ENCODE measurements around the gene PLCL2. TPM values are rescaled to one million over a fixed set of nuclear protein-coding genes. Genes with fewer than 3 reads are reported as not detected.

The PLCL2 gene
- total RNA-seq, 1 experiment from 2014 or later = 1.6 TPM

GRCh38 chr3:16877911-16878310 is 6.8 kb upstream of the PLCL2 start:
- Histone ChIP-seq H3K36me3 (no peaks in the 10 kb centered on the region), H3K27me3 (no peaks in the 10 kb centered on the region), H3K27ac (no peak overlapping the region), H3K4me1 (no peaks in the 10 kb centered on the region), H3K9me3 (replicated peaks) (no peaks in the 10 kb centered on the region), H3K4me3 (no peak overlapping the region)
- DNase-seq = no peak

GRCh38 chr3:16881896-16882630 is 2.7 kb upstream of the PLCL2 start:
- Histone ChIP-seq H3K27ac (no peak overlapping the region), H3K27me3 (no peaks in the 10 kb centered on the region), H3K4me3 (no peak overlapping the region), H3K4me1 (no peaks in the 10 kb centered on the region), H3K36me3 (no peaks in the 10 kb centered on the region), H3K9me3 (replicated peaks) (no peaks in the 10 kb centered on the region)
- no peak for DNase-seq

- DNase-seq = no peak
- H3K4me1 ChIP-seq = no peaks in the 10 kb centered on the region
- no peaks in the 10 kb centered on the region for H3K36me3 ChIP-seq
- no peaks in the 10 kb centered on the region for H3K9me3 ChIP-seq (replicated peaks)
- H3K27ac ChIP-seq = no peak overlapping the region
- no peak overlapping the region for H3K4me3 ChIP-seq
- H3K27me3 ChIP-seq = no peaks in the 10 kb centered on the region
Measured at GRCh38 chr3:16883057-16883722, 1.6 kb upstream of the PLCL2 start.

- no peak for DNase-seq
- Histone ChIP-seq H3K27me3 (no peaks in the 10 kb centered on the region), H3K4me1 (no peaks in the 10 kb centered on the region), H3K27ac (no peak overlapping the region), H3K36me3 (no peaks in the 10 kb centered on the region), H3K4me3 (no peak overlapping the region), H3K9me3 (replicated peaks) (no peaks in the 10 kb centered on the region)
Measured at GRCh38 chr3:16883723-16884083, 1.1 kb upstream of the PLCL2 start.

GRCh38 chr3:16884084-16884747 is 539 bp upstream of the PLCL2 start:
- no peaks in the 10 kb centered on the region for H3K27me3 ChIP-seq
- no peak overlapping the region for H3K27ac ChIP-seq
- DNase-seq = no peak
- H3K36me3 ChIP-seq = no peaks in the 10 kb centered on the region
- no peaks in the 10 kb centered on the region for H3K9me3 ChIP-seq (replicated peaks)
- no peaks in the 10 kb centered on the region for H3K4me1 ChIP-seq
- H3K4me3 ChIP-seq = peak overlapping the region; percentile 75

GRCh38 chr3:16885593-16886302 is 993 bp downstream of the PLCL2 start:
- H3K27me3 ChIP-seq = no peaks in the 10 kb centered on the region
- no peaks in the 10 kb centered on the region for H3K9me3 ChIP-seq (replicated peaks)
- no peaks in the 10 kb centered on the region for H3K36me3 ChIP-seq
- no peak for DNase-seq
- H3K4me1 ChIP-seq = no peaks in the 10 kb centered on the region
- H3K27ac ChIP-seq = no peak overlapping the region
- H3K4me3 ChIP-seq = peak overlapping the region; percentile 75

GRCh38 chr3:16886303-16886683 is 1.5 kb downstream of the PLCL2 start:
- Histone ChIP-seq H3K9me3 (replicated peaks) (no peaks in the 10 kb centered on the region), H3K36me3 (no peaks in the 10 kb centered on the region), H3K27me3 (no peaks in the 10 kb centered on the region), H3K4me1 (no peaks in the 10 kb centered on the region), H3K27ac (no peak overlapping the region), H3K4me3 (no peak overlapping the region; the same call in 1 of the 2 replicates)
- DNase-seq = no peak

- H3K36me3 ChIP-seq = no peaks in the 10 kb centered on the region
- H3K4me1 ChIP-seq = no peaks in the 10 kb centered on the region
- no peak overlapping the region for H3K4me3 ChIP-seq
- H3K9me3 ChIP-seq (replicated peaks) = no peaks in the 10 kb centered on the region
- no peak for DNase-seq
- H3K27me3 ChIP-seq = no peaks in the 10 kb centered on the region
- H3K27ac ChIP-seq = no peak overlapping the region
Measured at GRCh38 chr3:16887130-16887529, 2.4 kb downstream of the PLCL2 start.

- Histone ChIP-seq H3K27me3 (no peaks in the 10 kb centered on the region), H3K36me3 (no peaks in the 10 kb centered on the region), H3K4me1 (no peaks in the 10 kb centered on the region), H3K9me3 (replicated peaks) (no peaks in the 10 kb centered on the region), H3K4me3 (no peak overlapping the region), H3K27ac (no peak overlapping the region)
- DNase-seq = no peak
Measured at GRCh38 chr3:16888356-16888755, 3.6 kb downstream of the PLCL2 start.

GRCh38 chr3:16888785-16889607 is 4.2 kb downstream of the PLCL2 start:
- H3K4me1 ChIP-seq = no peaks in the 10 kb centered on the region
- H3K4me3 ChIP-seq = no peak overlapping the region
- no peak overlapping the region for H3K27ac ChIP-seq
- no peaks in the 10 kb centered on the region for H3K9me3 ChIP-seq (replicated peaks)
- no peak for DNase-seq
- H3K27me3 ChIP-seq = no peaks in the 10 kb centered on the region
- no peaks in the 10 kb centered on the region for H3K36me3 ChIP-seq

GRCh38 chr3:16890597-16891333 is 6.0 kb downstream of the PLCL2 start:
- Histone ChIP-seq H3K27me3 (no peaks in the 10 kb centered on the region), H3K36me3 (no peaks in the 10 kb centered on the region), H3K9me3 (replicated peaks) (no peaks in the 10 kb centered on the region), H3K27ac (no peak overlapping the region), H3K4me1 (no peaks in the 10 kb centered on the region), H3K4me3 (no peak overlapping the region)
- DNase-seq = no peak

GRCh38 chr3:16893618-16894200 is 9.0 kb downstream of the PLCL2 start:
- Histone ChIP-seq H3K9me3 (replicated peaks) (no peaks in the 10 kb centered on the region), H3K27ac (no peak overlapping the region), H3K4me1 (no peaks in the 10 kb centered on the region), H3K4me3 (no peak overlapping the region), H3K36me3 (no peaks in the 10 kb centered on the region), H3K27me3 (no peaks in the 10 kb centered on the region)
- DNase-seq = no peak

- DNase-seq = no peak
- Histone ChIP-seq H3K36me3 (no peaks in the 10 kb centered on the region), H3K9me3 (replicated peaks) (no peaks in the 10 kb centered on the region), H3K27me3 (no peaks in the 10 kb centered on the region), H3K4me1 (no peaks in the 10 kb centered on the region), H3K27ac (no peak overlapping the region), H3K4me3 (no peak overlapping the region)
Measured at GRCh38 chr3:16896094-16896627, 11.4 kb downstream of the PLCL2 start.

Data from SJCRH30 (cell line).